Retinal pigment epithelial cell (primary cell): ENCODE measurements around the gene OR1L1.

Experiments used
- DNase-seq: peaks from one replicate; pipeline ENCODE4 v3.0.0-alpha.2; 2010; ENCODE audit warnings: low read depth
- H3K4me3 ChIP-seq: 2 replicates; pipeline ENCODE4 v1.5.1; 2011; ENCODE audit warnings: mild to moderate bottlenecking, low read length, control low read depth, moderate library complexity
- TF ChIP-seq, protein P1 (sequence below): conservative IDR thresholded peaks from 2 replicates; pipeline ENCODE4 v1.5.1; 2011; ENCODE audit warnings: low read depth, low read length, control low read depth, inconsistent platforms

The OR1L1 gene, protein sequence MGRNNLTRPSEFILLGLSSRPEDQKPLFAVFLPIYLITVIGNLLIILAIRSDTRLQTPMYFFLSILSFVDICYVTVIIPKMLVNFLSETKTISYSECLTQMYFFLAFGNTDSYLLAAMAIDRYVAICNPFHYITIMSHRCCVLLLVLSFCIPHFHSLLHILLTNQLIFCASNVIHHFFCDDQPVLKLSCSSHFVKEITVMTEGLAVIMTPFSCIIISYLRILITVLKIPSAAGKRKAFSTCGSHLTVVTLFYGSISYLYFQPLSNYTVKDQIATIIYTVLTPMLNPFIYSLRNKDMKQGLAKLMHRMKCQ

DNA sequence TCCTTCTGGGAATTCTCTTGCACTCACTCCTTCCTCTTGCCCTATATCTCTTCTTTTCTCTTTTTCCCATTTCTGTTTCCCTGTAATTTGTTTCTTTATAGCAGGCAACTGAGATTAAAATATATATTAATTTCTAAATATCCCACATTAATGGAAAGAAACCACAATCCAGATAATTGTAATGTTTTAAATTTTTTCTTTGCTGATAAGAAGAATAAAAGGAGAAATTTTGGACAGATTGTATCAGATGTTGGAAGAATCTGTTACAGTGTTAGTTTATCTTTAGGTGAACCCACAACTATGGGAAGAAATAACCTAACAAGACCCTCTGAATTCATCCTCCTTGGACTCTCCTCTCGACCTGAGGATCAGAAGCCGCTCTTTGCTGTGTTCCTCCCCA is at the start of gene OR1L1:
Gene OR1L1, plus strand, starts transcription at position 301 of the 400 bp plus-strand sequence. Its CDS starts 0 bp downstream, at position 301.
- DNase-seq, result no peak
- H3K4me3 ChIP-seq, result no peak within 1 kb of the TSS
- TF ChIP-seq, protein P1, sequence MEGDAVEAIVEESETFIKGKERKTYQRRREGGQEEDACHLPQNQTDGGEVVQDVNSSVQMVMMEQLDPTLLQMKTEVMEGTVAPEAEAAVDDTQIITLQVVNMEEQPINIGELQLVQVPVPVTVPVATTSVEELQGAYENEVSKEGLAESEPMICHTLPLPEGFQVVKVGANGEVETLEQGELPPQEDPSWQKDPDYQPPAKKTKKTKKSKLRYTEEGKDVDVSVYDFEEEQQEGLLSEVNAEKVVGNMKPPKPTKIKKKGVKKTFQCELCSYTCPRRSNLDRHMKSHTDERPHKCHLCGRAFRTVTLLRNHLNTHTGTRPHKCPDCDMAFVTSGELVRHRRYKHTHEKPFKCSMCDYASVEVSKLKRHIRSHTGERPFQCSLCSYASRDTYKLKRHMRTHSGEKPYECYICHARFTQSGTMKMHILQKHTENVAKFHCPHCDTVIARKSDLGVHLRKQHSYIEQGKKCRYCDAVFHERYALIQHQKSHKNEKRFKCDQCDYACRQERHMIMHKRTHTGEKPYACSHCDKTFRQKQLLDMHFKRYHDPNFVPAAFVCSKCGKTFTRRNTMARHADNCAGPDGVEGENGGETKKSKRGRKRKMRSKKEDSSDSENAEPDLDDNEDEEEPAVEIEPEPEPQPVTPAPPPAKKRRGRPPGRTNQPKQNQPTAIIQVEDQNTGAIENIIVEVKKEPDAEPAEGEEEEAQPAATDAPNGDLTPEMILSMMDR, result no peak

DNA sequence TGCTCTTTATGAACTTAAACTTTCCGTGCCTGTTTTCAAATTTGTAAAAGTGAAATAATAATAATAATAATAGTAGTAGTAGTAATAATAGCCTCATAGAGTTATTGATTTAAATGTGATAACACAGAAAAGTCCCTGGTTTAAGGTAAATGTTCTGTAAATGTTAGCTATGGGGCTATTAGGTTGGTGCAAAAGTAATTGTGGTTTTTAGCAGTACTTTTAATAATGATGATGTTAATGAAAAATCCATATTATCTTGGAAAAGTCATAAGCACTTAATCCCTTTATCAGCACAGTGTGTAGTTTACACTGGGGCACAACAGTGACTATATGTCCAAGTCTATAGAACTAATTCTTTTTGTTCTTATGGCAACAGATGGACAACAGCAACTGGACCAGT is 47.2 kb upstream of the OR1L1 start, which contains the start of gene OR1Q1:
Gene OR1Q1, plus strand, starts transcription at position 377 of the 400 bp plus-strand sequence. Its CDS starts 0 bp downstream, at position 377.
- TF ChIP-seq, protein P1, result no peak

DNA sequence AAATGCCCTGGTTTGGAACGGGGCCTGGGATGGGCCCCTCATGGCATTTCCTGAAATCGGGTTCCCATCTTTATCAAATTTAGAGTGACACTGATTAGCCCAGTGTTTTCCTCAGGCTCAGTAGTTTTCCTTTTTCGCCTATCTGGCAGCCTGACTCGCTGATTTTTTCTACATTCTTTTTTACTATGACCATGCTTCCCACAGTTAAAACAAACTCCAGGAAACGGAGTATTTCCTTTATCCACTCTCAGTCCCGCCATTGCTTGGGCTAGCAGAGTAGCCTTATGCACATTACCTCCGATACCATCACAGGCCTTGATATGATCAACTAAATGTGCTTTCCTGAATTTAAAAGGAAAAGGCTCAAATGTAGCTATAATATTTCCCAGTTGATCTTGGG is 41.5 kb upstream of the OR1L1 start:
- no peak overlapping the region for H3K4me3 ChIP-seq

More for the DNA sequence above, 47.2 kb upstream of the OR1L1 start, which contains the start of gene OR1Q1:
- no peak for DNase-seq
- no peak within 1 kb of the TSS for H3K4me3 ChIP-seq

DNA sequence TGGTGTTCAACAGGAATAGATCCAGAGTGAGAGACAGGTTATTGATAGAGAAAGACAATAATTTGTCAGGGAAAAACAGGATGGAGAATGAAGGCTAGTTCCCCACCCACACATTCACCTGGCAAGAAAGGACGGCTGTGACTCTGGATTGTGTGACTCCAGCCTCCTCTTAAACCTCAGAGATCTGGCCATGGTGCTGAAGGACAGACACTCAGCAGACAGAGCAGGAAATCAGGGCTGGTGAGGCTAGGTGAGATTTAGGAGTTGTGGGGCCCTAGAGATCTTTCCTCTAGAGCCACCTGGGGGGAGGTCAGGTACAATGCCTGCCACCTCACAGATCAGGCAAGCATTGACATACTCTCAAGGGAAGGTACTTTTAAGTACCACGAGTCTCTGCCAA is 19.3 kb upstream of the OR1L1 start:
- no peak for DNase-seq
- H3K4me3 ChIP-seq, result no peak overlapping the region
- TF ChIP-seq, protein P1, result no peak

More for the DNA sequence above, 41.5 kb upstream of the OR1L1 start:
- DNase-seq, result no peak
- TF ChIP-seq, protein P1, result no peak

DNA sequence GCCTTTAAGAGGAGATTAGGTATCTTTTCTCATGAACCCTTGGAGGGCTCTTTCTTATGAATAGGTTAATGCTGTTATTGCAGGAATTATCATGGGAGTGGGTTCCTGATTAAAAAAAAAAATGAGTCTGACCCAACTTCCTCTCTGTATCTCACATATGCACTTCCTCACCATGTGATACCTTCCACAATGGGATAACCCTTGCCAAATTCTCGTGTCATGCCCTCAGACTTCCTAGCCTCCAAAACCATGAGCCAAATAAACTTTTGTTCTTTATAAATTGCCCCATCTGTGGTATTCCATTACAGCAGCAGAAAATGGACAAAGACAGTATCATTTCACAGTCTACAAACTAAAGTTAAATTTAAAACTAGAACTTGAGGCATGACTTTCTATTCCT is 5.1 kb upstream of the OR1L1 start:
- no peak overlapping the region for H3K4me3 ChIP-seq
- TF ChIP-seq, protein P1, result no peak
- DNase-seq, result no peak

DNA sequence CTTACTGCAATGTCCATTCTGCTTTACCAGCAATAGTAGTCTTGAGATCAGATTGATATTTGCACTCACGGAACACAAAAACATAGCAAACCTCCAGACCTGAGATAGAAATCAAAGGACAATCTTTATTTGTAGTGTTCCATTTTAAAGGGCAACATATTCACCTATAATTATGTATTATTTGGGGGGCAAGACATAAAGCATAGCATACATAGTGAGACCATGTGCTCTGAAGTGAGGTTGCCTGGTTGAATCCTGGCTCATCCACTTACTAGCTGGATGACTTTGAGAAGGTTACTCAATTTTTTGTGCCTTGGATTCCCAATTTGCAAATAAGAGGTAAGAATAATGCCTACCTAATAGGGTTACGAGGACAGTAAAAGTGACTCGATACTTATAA is 4.0 kb upstream of the OR1L1 start, which contains the start of gene OR1B1:
Gene OR1B1, minus strand, starts transcription at position 101 of the 400 bp plus-strand sequence.
- no peak for DNase-seq
- TF ChIP-seq, protein P1, result no peak
- no peak within 1 kb of the TSS for H3K4me3 ChIP-seq

DNA sequence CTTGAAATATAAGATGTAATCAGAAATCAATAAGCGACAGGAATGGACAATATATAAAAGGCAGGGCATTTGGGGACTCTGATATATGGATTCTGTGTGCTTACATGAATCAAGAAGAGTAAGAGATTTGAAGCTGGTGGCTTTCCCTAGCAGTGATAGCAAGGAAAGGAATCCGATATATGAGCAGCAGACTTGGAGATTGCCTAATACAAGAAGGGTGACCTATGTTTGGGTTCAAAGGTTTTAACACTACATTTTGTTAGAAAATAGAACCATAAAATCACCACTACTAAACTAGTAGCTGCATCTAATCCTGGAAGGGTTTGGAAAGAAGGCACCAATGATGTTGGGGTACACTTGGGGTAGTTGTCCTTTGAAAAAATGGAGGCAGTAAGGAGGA is 11.0 kb downstream of the OR1L1 start:
- DNase-seq, result no peak
- H3K4me3 ChIP-seq, result no peak overlapping the region
- TF ChIP-seq, protein P1, result no peak
